Measurements from ENCODE around the gene L3MBTL4. TPM values are rescaled to one million over a fixed set of nuclear protein-coding genes. Genes with fewer than 3 reads are reported as not detected.
A peak's percentile ranks its signal among the peaks of the same experiment; 100 is the strongest.

Gene L3MBTL4
- total RNA-seq, 1 donor from 2014 or later, result 0.26 TPM

DNA sequence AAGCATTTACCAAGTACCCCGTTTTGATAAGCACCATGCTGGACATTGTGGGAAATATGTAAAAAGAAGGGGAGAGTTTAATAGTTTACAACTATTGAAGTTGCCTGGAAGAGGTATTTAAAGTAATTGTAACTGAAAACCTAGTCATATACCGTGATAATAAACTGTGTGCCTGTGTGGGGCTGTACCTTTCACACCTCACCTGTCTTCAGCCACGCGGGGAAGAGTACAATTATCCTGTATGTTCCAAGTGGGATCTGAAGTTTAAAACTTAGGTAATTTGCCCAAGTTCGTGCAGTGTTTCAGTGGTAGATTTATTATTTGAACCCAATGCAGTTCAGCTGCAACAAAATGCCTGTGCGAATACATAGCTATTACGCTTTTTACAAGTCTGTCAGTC, 391.2 kb downstream of the L3MBTL4 start:
- intact Hi-C loops (cut with micrococcal nuclease), result no loop called here
- no peak overlapping the region for H3K4me3 Mint-ChIP-seq
- no peaks in the 10 kb centered on the region for H3K36me3 Mint-ChIP-seq (ENCODE audit: low read depth)
- DNase-seq (ENCODE audit: low spot score), result no peak
- peaks cover 2% of the 10 kb centered on the region for H3K27me3 Mint-ChIP-seq (ENCODE audit: insufficient read depth)
- H3K27ac Mint-ChIP-seq, result no peak overlapping the region
- H3K9me3 Mint-ChIP-seq, result no peaks in the 10 kb centered on the region
- peaks cover 10% of the 10 kb centered on the region for H3K4me1 Mint-ChIP-seq (ENCODE audit: low read depth)

GRCh38 chr18:6022845-6023244, 391.9 kb downstream of the L3MBTL4 start:
- DNase-seq (ENCODE audit: low spot score), result no peak
- H3K36me3 Mint-ChIP-seq (ENCODE audit: low read depth), result no peaks in the 10 kb centered on the region
- no peak overlapping the region for H3K4me3 Mint-ChIP-seq
- no peak overlapping the region for H3K27ac Mint-ChIP-seq
- no peaks in the 10 kb centered on the region for H3K9me3 Mint-ChIP-seq
- H3K27me3 Mint-ChIP-seq (ENCODE audit: insufficient read depth), result peaks cover 1% of the 10 kb centered on the region
- intact Hi-C loops (cut with micrococcal nuclease), result no loop called here
- H3K4me1 Mint-ChIP-seq (ENCODE audit: low read depth), result peaks cover 10% of the 10 kb centered on the region

DNA sequence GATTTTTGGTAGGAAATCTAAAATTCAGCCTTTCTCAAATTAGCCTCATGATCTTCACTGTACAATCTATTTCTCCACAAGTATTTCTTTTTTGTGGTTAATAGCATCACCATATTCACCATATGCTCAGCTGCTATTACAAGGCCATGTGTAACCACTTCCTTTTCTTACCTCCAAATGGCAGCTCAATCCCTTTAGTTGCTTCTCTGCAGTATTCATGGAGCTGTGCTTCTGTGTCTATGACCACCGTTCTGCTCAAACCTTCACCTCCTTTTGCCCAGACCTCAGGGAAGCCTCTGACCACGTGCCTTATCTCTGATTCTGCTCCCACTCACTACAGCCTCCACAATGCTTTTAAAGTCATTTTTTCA, 392.7 kb downstream of the L3MBTL4 start:
- H3K36me3 Mint-ChIP-seq (ENCODE audit: low read depth), result no peaks in the 10 kb centered on the region
- H3K4me1 Mint-ChIP-seq (ENCODE audit: low read depth), result peaks cover 10% of the 10 kb centered on the region
- intact Hi-C loops (cut with micrococcal nuclease), result no loop called here
- H3K4me3 Mint-ChIP-seq, result no peak overlapping the region
- no peaks in the 10 kb centered on the region for H3K27me3 Mint-ChIP-seq (ENCODE audit: insufficient read depth)
- no peak overlapping the region for H3K27ac Mint-ChIP-seq
- DNase-seq (ENCODE audit: low spot score), result no peak
- H3K9me3 Mint-ChIP-seq, result no peaks in the 10 kb centered on the region

DNA sequence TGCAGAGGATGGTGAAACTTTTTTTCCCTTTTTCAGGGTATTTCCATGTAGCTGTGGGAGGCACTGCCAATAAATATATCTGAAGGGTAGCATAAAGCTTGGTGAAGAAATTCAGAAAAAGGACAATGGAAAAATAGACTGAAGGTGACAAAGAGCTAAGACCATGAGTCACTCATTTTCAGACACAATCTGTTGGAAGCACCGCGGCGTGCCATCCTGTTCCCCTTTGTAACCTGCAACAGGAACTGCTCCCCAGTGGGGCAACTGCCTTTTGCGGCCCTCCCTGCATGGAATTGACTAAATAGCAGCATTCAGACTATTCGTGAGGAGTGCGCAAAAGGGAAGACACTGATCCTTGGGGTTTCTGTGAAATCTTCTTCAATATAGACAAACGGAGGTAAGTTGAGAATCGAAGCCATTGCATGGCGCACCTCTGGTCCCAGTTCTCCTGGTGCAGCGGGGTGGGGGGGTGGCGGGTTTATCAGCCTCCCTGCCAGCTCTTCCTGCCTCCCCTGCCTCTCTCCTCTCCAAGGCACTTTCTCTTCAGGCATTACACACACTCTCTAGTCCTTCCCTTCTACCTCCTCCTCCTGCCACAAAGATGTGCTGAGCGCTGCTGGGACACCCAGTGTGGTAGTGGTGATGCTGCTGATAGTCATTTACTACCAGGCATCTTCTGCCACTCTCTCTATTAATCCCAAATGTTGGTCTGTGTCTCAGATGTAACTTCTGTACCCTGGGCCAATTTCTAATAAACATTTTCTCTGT, 393.2 kb downstream of the L3MBTL4 start:
- Mint-ChIP-seq H3K36me3 (ENCODE audit: low read depth) (no peaks in the 10 kb centered on the region), H3K4me3 (no peak overlapping the region), H3K27ac (no peak overlapping the region), H3K27me3 (ENCODE audit: insufficient read depth) (no peaks in the 10 kb centered on the region), H3K4me1 (ENCODE audit: low read depth) (peaks cover 10% of the 10 kb centered on the region), H3K9me3 (no peaks in the 10 kb centered on the region)
- no peak for DNase-seq (ENCODE audit: low spot score)
- intact Hi-C loops (cut with micrococcal nuclease), result no loop called here

DNA sequence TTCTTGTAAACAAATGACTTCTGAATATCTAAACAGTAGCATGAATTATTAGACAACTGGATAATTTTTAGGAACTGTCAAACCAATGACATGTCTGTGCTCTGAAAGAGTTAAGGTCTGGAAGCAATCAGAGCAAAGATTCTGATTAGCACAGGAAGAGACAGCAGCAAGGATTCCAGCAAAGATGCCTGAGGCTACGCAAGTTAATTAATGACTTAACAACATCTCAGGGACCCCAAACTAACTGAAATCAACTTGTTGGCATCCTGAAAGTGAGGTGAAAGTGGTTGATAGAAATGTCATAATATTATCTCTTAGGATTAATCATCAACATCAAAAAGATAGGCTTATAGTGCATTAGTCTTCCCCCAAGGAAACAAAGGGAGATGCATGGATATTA, 396.0 kb downstream of the L3MBTL4 start:
- H3K36me3 Mint-ChIP-seq (ENCODE audit: low read depth), result no peaks in the 10 kb centered on the region
- DNase-seq (ENCODE audit: low spot score), result no peak
- no peak overlapping the region for H3K27ac Mint-ChIP-seq
- peaks cover 3% of the 10 kb centered on the region for H3K27me3 Mint-ChIP-seq (ENCODE audit: insufficient read depth)
- no peaks in the 10 kb centered on the region for H3K9me3 Mint-ChIP-seq
- intact Hi-C loops (cut with micrococcal nuclease), result no loop called here
- no peak overlapping the region for H3K4me3 Mint-ChIP-seq
- H3K4me1 Mint-ChIP-seq (ENCODE audit: low read depth), result peaks cover 10% of the 10 kb centered on the region

DNA sequence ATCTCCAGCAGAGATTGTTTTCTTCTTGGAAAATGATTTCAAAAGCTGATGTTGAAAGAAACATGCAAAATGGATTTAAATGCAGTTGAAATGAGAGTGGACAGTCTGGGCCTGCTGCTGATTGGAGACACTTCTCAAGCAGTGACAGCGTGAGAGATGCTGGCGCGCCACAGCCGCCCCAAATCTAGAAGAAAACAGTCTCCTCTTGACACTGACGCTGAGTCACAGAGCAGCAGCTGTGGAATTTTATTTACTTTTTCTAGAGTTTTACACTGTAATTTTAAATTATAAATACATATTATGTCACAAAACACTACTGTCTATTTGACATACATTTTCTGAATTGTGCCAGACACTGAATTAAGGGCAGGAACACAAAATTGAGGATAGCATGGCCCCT, 397.5 kb downstream of the L3MBTL4 start:
- peaks cover 3% of the 10 kb centered on the region for H3K27me3 Mint-ChIP-seq (ENCODE audit: insufficient read depth)
- H3K27ac Mint-ChIP-seq, result no peak overlapping the region
- no peak for DNase-seq (ENCODE audit: low spot score)
- H3K4me3 Mint-ChIP-seq, result no peak overlapping the region
- H3K9me3 Mint-ChIP-seq, result no peaks in the 10 kb centered on the region
- intact Hi-C loops (cut with micrococcal nuclease), result no loop called here
- H3K36me3 Mint-ChIP-seq (ENCODE audit: low read depth), result no peaks in the 10 kb centered on the region
- H3K4me1 Mint-ChIP-seq (ENCODE audit: low read depth), result peaks cover 7% of the 10 kb centered on the region

DNA sequence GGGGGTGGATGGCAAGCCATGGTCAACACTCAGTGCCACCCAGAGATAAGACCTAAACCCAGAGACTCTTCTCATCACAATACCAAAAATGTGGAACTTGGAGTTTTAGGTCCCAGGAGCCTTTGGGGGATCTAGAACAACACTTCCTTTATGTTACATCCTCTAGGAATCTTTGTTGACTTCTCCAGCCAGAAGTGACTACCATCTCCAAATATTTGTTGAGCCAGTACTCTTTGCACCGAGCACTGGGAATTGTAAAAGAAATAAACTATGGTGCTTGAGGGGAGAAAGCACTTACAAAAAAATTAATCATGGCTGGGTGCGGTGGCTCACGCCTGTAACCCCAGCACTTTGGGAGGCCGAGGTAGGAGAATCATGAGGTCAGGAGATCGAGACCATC, 399.3 kb downstream of the L3MBTL4 start:
- Mint-ChIP-seq H3K36me3 (ENCODE audit: low read depth) (no peaks in the 10 kb centered on the region), H3K9me3 (no peaks in the 10 kb centered on the region), H3K27ac (no peak overlapping the region), H3K4me1 (ENCODE audit: low read depth) (no peaks in the 10 kb centered on the region), H3K27me3 (ENCODE audit: insufficient read depth) (peaks cover 3% of the 10 kb centered on the region), H3K4me3 (no peak overlapping the region)
- no peak for DNase-seq (ENCODE audit: low spot score)
- intact Hi-C loops (cut with micrococcal nuclease), result no loop called here

GRCh38 chr18:6013171-6013810, 401.4 kb downstream of the L3MBTL4 start:
- H3K27me3 Mint-ChIP-seq (ENCODE audit: insufficient read depth), result peaks cover 7% of the 10 kb centered on the region
- intact Hi-C loops (cut with micrococcal nuclease), result no loop called here
- DNase-seq (ENCODE audit: low spot score), result no peak
- no peaks in the 10 kb centered on the region for H3K9me3 Mint-ChIP-seq
- H3K27ac Mint-ChIP-seq, result no peak overlapping the region
- no peaks in the 10 kb centered on the region for H3K4me1 Mint-ChIP-seq (ENCODE audit: low read depth)
- no peak overlapping the region for H3K4me3 Mint-ChIP-seq
- H3K36me3 Mint-ChIP-seq (ENCODE audit: low read depth), result no peaks in the 10 kb centered on the region

GRCh38 chr18:6010921-6011320, 403.8 kb downstream of the L3MBTL4 start:
- Mint-ChIP-seq H3K4me1 (ENCODE audit: low read depth) (no peaks in the 10 kb centered on the region), H3K4me3 (no peak overlapping the region), H3K27ac (no peak overlapping the region), H3K27me3 (ENCODE audit: insufficient read depth) (peaks cover 10% of the 10 kb centered on the region), H3K9me3 (peaks cover 11% of the 10 kb centered on the region), H3K36me3 (ENCODE audit: low read depth) (no peaks in the 10 kb centered on the region)
- intact Hi-C loops (cut with micrococcal nuclease), result no loop called here
- DNase-seq (ENCODE audit: low spot score), result no peak

DNA sequence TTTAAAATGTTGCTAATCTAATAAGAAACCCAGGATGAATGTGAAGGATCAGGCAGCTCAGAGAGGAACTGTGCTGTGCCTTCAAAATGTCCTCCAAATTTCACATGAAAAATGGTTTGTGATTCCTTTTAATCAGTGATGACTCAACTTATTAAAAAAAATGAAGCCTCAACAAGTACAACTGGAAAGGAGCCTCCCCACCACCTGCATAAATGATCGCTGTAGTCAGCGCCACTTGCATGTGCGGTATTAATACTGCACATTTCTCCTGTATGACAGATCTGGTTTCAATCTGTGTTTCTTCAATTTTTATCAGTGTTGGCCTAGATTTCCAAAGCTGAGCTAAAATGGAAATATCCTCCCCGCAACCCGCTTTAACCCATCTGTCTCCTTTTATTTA, 404.4 kb downstream of the L3MBTL4 start:
- Mint-ChIP-seq H3K36me3 (ENCODE audit: low read depth) (no peaks in the 10 kb centered on the region), H3K4me3 (no peak overlapping the region), H3K27ac (no peak overlapping the region), H3K4me1 (ENCODE audit: low read depth) (peaks cover 3% of the 10 kb centered on the region), H3K9me3 (peaks cover 11% of the 10 kb centered on the region), H3K27me3 (ENCODE audit: insufficient read depth) (peaks cover 9% of the 10 kb centered on the region)
- intact Hi-C loops (cut with micrococcal nuclease), result no loop called here
- DNase-seq (ENCODE audit: low spot score), result no peak

GRCh38 chr18:6009756-6010155, 405.0 kb downstream of the L3MBTL4 start:
- intact Hi-C loops (cut with micrococcal nuclease), result loop anchor here (10.0 kb wide), 2 partner anchors 65 to 1945 kb away; no protein-coding TSS in a partner anchor
- Mint-ChIP-seq H3K27me3 (ENCODE audit: insufficient read depth) (peaks cover 9% of the 10 kb centered on the region), H3K4me3 (no peak overlapping the region), H3K27ac (peak overlapping the region; percentile 56), H3K36me3 (ENCODE audit: low read depth) (no peaks in the 10 kb centered on the region), H3K9me3 (peaks cover 11% of the 10 kb centered on the region), H3K4me1 (ENCODE audit: low read depth) (peaks cover 7% of the 10 kb centered on the region)
- no peak for DNase-seq (ENCODE audit: low spot score)

- Mint-ChIP-seq H3K27me3 (ENCODE audit: insufficient read depth) (peaks cover 13% of the 10 kb centered on the region), H3K4me1 (ENCODE audit: low read depth) (peaks cover 21% of the 10 kb centered on the region), H3K36me3 (ENCODE audit: low read depth) (no peaks in the 10 kb centered on the region), H3K27ac (peak overlapping the region; percentile 85), H3K9me3 (peaks cover 18% of the 10 kb centered on the region), H3K4me3 (peak overlapping the region; percentile 17)
- intact Hi-C loops (cut with micrococcal nuclease), result loop anchor here (1.0 to 10.0 kb wide), 4 partner anchors 29 to 1950 kb away; no protein-coding TSS in a partner anchor
- peak; percentile 11 for DNase-seq (ENCODE audit: low spot score)
These were observed 410.0 kb downstream of the L3MBTL4 start for GRCh38 chr18:6004683-6005082.

DNA sequence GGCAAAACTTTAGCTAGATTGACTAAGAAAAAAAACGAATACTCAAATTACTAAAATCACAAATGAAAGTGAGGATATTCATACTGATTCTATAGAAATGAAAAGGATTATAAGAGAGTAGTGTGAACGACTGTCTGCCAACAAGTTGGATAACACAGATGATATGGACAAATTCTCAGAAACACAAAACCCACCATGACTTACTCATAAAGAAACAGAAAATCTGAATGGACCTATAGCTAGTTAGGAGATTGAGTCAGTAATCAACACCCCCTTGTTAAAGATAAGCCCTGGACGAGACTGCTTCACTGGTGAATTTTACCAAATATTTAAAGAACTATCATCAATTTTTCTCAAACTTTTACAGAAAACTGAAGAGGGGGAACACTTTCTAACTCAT, 410.6 kb downstream of the L3MBTL4 start:
- peak overlapping the region; percentile 85 for H3K27ac Mint-ChIP-seq
- peak overlapping the region; percentile 17 for H3K4me3 Mint-ChIP-seq
- intact Hi-C loops (cut with micrococcal nuclease), result loop anchor here (1.0 to 10.0 kb wide), 4 partner anchors 29 to 1951 kb away; no protein-coding TSS in a partner anchor
- DNase-seq (ENCODE audit: low spot score), result no peak
- peaks cover 22% of the 10 kb centered on the region for H3K9me3 Mint-ChIP-seq
- H3K4me1 Mint-ChIP-seq (ENCODE audit: low read depth), result peaks cover 21% of the 10 kb centered on the region
- H3K36me3 Mint-ChIP-seq (ENCODE audit: low read depth), result no peaks in the 10 kb centered on the region
- peaks cover 13% of the 10 kb centered on the region for H3K27me3 Mint-ChIP-seq (ENCODE audit: insufficient read depth)
